Eye (tissue), 1 donor: Measurements from ENCODE around the gene PRKCD.
"Not testable (repeated sequence)": the region's sequence is repeated elsewhere in the genome, so short reads cannot be mapped to it uniquely, and the experiment has no call there.

Experiments used
- DNase-seq: peaks from one replicate; pipeline ENCODE4 v3.0.0-alpha.2; 2015

Gene PRKCD

DNA sequence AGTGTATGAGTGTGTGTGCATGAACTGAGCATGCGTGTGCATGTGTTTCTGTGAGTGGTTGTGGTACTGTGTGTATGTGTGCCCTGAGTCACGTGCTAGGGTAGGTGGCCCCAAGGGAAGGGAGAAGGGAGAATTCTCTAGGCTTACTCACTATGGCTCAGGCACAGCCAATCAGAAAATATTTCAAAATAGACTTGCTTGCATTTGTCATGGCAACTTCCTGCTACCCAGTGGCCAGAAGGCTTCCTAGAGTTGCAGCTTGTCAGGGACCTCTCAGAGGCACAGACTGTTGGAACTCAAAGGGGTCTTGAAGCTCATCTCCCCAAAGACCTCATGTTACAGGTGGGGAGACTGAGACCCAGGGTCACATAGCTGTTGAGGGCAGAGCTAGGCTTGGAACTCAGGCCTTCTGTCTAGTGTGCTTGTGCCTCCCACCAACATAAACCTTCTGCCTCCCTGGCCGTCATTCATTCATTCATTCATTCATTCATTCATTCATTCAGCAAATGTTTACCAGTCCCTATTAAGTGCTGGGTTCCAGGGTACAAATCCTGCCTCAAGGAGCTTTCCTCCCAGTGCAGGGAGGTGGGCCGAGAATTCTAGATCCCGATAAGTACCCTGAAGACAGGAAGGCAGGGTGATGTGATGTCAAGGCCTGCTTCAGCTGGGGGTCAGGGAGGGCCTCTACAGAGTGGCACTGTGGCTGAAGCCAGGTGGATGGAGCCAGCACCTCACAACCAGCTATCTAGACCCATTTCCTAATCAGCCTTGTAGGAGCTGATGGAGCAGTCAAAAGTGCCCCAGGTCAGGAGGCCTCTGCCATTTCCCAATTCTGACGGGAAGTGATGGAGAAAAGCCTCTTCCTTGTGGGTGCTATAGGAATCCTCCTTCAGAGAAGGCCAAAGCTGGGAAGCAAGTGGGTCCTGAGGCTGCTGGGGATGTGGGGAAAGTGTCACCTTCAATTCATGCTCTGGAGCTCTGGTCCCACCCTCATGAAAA, 19.9 kb upstream of the PRKCD start:
- no peak for DNase-seq

DNA sequence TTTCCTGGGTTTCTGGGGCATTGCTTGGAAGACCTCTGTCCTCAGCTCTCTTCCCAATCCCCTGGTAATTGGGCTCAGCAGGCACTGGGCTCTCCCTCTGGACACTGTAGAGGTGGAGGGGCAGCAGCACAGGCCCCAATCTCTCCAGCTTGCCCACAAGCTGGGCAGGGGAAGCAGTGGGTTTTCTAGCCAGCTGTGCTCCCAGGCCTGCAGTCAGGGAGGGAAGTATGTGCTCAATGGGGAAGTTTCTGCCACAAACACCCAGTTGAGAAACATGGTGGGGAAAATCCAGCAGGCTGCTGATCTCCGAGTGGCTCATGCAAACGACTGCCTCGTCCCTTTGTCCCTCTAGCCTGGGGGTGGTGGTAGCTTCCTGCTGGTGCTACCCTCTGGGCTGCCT, 18.0 kb upstream of the PRKCD start:
- no peak for DNase-seq

DNA sequence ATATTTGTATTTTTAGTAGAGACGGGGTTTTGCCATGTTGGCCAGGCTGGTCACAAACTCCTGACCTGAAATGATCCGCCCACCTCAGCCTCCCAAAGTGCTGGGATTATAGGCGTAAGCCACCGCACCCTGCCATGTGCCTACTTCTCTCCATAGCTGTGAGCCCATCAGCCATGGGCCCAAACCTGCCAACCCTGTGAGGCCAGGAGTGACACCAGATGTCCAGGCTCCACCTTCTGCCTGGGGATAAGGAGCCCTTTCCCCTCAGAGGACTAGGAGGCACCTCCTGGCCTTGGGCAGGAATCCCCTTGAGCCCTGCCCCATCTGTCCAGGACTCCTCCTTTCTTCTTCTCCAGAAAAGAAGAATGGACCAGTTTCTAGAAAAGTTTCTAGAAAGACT, 16.6 kb upstream of the PRKCD start:
- no peak for DNase-seq

DNA sequence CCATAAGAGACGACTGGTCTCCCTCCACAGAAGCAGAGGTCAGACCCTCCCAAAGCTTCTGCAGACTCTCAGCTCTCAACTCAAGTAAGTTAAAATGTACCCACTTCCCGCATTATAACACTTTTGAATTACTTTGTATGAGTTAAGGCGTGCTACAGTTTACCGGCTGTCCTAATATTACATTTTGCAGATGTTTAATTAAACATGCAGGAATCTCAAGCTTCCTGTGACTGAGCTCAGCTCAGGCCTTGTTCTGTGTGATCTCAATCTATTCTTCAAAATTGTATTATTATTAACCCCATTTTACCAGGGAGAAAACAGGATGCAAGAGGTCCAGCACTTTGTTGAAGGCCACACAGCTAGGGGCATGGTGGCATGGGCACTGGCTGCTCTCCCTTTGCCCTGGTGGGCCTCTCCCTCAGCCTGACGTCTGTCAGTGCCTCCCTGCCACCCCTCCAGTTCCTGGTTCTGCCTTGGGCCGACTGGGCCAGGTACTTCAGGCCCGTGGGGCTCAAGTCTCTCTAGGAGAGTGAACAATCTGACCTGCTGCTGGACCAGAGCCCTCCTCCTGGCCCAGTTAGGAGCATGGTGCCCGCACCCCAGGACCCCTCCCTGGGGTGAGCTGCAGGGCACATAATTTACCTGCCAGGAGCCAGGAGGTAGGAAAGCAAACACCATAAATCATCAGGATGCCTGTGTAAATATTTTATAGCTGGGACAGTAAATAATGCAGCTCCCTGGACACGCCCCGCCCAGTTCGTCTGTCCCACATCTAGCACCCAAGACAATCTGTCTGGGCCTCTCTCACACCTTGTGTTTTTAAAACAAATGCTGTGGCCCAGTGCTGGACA, 15.9 kb upstream of the PRKCD start:
- no peak for DNase-seq

DNA sequence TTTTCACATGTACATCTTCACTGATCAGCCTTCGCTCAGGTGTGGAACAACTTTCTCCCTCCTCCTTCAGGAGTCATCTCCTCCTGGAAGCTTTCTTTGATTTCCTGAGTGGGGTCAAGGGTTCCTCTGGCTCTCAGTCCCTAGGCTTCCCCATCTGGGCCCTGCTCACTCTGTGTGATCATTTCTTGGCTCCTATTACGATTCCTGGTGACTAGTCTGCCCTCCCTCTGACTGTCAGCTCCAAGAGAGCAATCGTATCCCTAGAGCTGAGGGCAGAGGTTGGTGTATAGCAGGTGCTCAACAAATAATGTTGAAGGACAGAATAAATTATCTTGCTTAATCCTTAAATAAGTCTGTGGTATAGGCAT, 15.3 kb upstream of the PRKCD start:
- no peak for DNase-seq

DNA sequence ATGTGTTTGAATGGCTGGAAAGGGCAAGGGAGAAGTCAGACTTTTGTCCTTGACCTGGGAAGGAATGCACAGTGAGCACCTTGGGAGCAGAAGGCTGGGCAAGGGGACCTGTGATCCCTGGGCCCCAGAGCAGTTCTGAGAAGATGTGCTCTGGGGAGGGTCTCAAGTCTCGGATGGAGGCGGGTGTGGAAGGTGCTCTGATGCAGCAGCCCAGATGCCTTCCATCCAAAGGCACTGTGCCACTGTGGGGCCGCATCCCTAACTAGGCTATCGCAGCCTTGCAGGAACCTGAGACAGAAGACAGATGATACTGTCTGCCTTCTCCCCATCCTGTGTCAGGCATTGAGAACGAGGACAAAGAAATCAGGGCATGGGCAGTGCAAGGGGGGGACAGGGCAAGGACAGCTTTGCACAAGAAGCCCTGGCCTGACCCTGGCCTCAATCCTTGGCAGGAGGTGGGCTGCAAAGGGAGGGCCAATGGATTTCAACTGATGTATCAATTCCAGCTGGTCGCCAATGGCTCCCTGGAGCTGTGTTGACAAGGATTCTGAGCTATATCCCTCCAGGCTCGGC, 14.6 kb upstream of the PRKCD start:
- DNase-seq, result peak; percentile 57

DNA sequence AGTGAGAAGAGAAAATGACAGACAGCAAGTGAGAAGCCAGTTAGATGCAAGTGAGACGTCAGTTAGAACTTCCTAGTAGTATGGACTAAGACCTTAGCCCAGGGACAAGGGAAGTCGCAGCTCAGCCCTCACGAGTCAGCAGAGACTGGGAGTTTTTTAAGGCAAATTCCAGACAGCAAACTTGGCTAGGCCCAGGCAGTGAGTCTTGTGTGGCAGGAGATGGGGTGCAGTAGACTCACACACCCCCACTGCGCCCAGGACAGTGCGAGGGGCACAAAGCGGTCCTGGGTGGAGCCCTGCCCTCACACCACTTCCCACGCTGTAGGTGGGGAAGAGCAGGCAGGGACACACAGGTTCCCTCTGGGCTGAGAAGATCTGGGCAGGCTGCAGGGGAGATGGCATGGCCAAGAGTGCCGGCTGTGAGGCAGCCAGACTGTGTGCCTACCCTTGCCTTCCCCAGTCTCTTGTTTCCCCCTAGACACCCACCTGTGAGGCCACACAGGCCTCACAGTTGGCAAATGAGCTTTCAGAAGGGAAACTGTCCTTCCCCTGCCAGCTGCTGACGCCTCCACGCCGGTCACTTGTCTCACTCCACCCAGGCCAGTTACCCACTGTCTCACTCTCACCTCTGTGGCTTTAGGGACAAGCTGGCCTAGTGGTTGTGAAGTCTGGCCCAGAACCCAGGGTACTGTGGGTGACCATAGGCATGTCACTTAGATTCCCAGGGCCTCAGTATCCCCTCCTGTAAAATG, 13.7 kb upstream of the PRKCD start:
- DNase-seq, result no peak

DNA sequence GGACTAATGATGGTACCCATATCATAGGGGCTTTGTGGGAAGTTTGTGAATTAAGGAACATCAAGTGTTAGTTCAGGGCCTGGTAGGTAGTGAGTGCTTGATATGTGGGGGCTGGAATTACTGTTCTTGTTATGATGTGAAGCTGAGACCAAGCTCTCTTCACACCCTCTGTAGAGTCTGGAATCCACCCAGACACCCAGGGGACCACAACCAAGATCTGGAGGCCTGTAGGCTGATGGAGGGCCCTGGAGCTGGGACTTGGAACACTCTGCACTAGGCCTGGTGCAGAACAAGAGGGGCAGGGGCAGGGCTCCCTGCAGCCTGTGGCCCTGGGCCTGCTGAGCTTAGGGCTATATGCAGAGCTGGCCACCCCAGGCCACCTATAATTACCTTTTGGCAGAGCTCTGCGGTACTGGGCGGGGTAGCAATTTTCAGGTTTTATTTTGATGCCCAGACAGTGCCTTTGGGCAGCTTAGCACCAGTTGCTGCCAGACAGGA, 13.1 kb upstream of the PRKCD start:
- no peak for DNase-seq

DNA sequence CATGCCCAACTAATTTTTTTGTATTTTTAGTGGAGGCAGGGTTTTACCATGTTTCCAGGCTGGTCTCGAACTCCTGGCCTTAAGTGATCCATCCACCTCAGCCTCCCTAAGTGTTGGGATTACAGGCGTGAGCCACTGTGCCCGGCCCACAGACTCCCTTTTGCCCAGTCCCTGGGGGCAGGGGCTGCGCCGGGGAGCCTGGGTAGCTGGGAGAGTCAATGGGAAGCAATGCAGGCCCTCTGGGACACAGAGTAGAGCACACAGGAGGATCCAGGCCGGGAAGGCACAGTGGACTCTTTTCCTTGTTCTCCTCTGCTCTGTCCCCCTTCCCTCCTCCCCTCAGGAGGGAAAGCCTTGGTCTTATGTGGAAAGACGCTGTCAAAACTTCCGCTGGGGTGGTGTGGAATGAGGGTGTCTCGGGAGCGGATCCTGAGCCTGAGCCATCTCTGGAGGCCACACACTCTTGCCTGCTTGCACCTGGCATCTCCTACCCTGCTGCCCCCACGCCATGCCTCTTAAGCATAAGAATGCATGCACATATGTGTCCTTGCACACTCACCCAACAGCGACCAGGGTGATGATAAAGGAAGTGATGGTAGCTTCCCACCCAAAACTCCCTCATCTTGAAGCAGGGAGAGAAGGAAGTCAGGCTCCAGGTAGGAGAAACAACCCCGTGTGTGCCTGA, 11.9 kb upstream of the PRKCD start:
- no peak for DNase-seq

DNA sequence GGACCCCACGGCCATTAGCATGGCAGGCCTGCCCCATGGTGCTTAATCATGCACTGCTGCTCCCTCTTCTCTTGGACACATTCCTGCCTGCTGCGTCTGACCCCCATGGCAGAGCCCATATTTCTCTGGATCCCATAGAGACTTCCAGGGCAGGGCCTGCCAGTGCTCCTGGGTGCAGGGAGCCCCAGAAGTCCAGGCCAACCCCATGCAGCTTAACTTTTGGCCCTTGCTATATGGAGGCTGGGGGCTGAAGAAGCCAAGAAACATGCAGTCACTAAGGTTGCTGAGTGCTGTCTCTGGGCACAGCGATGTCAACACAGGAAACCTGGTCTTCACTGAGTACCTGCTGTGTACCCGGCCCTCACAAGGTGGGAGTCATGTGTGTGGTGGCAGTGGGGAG, 11.3 kb upstream of the PRKCD start:
- DNase-seq, result no peak

DNA sequence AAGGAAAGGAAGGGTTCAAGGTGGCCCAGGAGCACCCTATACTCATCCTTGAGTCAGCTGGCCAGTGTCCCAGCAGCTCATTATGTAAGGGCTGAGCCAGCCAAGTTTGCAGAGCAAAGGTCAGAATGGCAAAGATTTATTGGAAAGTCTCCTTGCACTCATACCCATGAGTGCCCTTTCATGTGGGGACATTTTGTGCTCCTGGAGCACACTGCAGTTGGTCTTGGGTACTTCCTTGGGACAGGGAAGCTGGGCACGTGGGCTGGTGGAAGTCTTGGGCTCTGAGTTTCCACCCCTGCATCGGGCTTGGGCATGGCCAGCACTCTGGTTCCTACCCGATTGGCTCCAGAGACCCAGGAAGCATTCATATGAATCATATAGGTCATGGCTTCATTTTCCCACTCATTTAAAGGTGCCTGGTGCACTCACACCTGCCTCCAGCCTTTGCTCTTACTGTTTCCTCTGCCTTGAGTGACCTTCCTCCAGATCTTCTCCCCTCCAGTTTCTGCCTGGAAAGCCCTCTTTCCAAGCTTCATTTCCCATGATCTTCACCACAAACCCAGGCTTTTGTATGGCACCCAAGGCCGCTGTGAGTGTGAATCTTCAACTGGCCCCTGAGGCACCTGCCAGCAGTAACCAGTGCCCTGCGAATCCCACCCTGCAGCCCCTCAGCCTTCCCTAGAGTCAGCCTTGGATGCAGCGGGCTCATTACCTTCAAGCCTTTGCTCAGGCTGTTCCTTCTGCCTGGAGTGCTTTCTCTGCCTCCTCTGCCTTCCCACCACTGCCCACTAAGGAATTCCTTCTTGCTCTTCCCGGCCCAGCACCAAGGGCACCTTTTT, 10.5 kb upstream of the PRKCD start:
- no peak for DNase-seq

DNA sequence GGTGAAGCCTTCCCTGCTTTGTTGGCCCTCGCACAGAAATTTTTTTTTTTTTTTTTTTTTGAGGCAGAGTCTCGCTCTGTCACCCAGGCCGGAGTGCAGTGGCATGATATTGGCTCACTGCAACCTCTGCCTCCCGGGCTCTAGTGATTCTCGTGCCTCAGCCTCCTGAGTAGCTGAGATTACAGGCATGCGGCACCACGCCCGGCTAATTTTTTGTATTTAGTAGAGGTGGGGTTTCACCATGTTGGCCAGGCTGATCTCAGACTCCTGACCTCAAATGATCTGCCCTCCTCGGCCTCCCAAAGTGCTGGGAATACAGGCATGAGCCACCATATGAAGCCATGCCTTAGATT, 9.9 kb upstream of the PRKCD start:
- not testable (repeated sequence) for DNase-seq

DNA sequence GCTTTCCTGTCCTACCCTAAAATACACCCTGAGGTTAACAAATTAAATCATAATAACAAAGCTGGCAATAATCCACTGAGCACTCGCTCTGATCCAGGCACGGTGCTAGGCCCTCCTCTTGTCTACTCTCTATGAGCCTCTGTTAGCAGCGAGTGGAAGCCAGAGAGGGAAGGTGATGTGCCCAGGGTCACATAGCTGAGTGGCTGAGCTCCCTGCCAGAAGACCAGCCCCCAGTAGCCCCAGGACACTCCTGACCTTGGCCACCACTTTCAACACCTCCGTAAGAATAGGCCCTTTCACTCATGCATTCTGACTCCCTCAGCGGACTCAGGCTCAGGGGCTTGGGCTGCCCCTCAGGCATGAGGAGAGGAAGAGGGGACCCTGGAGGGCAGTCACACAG, 9.5 kb upstream of the PRKCD start:
- DNase-seq, result no peak

DNA sequence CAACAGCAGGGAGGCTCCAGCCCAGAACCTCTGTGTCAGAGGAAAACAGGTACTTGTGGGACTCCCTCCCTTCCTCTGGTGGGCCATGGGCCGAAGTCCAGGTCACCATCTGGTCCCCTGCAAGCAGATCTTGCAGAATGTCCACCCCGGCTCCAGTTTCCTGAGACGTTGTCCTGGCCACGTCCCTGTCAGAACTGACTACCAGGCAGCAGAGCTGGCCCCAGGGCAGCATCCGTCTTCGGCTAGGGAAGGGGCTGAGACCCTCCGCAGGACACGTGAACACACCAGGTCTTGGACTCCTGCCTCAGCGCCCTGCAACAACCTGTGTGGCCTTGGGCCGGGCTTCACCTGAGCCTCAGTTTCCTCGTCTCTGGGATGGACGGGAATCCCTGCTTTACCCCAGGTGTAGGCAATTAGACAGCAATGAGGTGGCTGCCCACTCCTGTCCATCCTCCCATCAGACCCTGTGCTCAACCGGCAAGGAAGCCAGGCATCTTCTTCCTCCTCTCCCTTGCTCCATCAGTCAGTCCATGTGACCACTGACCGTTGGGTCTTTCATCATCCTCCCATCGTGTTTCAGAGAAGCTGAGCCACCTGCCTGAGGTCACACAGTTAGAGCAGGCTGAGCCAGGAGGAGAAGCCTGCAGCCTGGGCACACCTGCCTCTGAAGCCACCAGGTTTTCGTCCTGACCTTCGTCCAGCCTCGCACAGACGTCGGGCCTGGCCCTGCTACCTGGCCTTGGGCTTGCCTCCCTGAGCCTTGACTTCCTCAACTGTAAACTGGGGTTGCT, 8.9 kb upstream of the PRKCD start:
- no peak for DNase-seq

DNA sequence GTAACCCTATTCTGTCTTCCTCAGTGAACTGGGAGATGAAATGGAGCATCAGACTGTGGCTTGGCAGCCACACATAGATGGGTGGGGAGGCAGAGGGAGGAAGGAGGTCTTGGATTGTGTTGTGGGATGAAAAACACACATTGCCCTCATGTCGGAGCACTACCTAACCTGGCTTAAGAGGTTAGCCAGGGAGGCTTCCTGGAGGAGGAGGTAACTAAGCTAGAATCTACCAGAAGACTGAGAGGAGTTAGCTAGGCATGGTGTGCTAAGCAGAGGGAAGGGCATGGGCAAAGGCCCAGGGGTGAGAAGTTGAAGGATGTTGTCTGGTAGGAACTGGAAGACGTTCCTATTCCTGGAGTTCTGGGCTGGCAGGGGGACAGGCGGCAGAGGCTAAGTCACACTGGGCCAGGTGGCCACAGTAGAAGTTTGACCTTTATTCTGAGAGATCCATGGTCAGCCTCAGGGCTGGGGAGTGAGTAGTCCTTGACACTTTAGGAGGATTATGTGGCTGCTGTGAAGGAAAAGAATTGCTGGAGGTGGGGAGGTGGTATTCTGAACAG, 7.7 kb upstream of the PRKCD start:
- no peak for DNase-seq

DNA sequence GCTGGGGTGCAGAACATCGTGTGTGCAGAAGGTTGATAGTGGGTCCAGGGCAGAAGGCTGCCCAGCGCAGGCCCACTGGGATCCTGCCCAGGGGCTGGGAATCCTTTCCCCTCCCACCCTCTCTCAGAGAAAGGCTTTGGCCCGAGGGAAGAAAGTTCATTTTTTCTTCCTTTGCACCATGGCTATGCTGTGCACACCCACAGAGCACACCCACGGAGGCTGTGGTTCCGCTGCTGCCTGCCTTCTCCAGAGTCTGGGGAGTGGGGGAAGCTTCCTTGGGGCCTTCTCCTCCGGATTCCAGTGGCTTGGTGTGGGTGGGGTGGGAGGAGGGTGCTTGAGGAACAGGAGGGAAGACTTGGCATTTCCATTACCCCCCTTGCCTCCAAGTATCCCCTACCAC, 7.0 kb upstream of the PRKCD start:
- no peak for DNase-seq

DNA sequence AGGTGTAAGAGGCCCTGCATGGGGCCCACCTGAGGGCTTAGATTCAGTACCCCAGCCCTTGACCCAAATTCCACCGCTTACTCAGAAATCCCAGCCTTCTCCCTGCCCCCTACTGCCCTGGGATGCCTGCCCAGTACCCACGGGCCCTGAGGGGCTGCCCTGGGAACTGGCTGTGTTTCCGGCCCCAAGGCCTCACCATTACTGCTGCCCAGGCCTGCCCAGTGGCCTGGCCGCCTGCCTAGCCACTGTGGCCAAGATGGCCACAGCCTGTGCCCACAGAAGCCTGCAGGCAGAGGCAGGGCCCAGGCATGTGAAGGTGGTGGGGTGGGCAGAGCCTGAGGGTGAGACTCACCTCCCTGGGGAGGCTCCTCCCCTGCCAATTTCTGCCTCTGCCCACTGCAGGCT, 6.1 kb upstream of the PRKCD start:
- no peak for DNase-seq

DNA sequence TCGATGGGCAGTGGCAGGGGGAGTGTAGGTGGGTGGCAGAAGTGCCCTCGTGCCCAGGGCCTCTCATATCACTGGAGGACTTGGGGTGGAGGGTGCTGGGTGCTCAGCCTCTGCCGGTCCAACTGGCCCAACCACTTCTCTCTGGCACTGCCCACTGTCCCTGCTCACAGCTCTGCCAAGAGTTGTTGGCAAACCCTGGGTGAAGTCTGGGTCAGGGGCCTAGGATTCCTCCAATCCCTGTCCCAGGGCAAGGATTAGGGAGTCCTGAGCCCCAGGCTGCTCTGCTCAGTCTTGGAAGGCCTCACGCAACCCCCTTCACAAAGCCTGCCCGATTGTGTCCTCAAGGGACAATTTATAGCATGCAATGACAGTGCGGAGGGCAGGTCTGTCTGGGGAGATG, 5.2 kb upstream of the PRKCD start:
- DNase-seq, result peak; percentile 11

DNA sequence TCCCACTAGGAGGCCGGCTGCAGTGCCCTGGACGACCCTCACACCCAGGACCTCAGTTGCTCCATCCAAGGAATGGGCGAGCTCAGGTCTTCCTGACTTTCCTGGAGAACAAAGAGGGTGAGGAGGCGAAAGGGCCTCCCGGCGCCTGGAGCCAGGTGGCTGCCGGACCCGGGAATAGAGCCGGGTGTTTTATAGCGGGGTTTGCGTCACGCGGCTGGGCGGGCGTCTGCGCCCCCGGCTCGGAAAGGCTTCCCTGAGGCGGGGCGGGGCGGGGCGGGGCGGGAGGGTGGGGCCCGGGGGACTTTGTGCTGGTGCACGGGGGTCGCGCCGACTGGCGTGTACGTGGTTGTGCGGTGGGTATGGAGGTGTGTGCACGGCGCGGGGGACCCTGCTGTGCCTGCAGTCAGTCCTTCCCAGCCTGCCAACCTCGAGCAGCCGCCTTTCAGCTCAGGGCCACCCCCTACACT, 4.6 kb upstream of the PRKCD start:
- DNase-seq, result peak; percentile 30
